ENCODE results near the gene ZNF22. TPM values are rescaled to one million over a fixed set of nuclear protein-coding genes. Genes with fewer than 3 reads are reported as not detected.

ZNF22 gene
- total and polyA plus RNA-seq, 2 of the 8 experiments (the other 6 are each of a cell fraction or from before 2014, with no cell fraction given): 18.2 to 45.2 TPM

DNA sequence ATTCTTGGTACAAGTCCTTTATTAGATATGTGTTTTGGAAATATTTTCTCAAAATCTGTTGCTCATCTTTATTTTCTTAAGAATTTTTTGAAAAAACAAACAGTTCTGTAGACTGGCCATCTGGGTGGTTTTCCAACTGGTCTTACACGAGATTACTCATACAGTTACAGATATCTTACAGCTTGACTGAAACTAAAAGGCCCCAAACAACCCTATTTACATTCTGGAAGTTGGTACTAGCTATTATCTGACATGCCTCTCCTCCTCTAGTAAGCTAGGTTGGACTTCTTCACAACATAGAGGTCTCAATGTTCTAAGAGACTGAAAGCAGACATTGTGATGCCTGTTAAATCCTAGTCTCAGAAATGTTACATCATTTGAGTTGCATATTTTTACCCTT is 52.0 kb downstream of the ZNF22 start:
- no peak overlapping the region for H2AFZ ChIP-seq (ENCODE audit: low read length)
- H3K27ac ChIP-seq (ENCODE audit: low read depth, low read length): no peak overlapping the region
- TF ChIP-seq JUN (IDR thresholded peaks at IDR 0.05; ENCODE audit: low read depth, low read length) (no peak), TEAD4 (IDR thresholded peaks at IDR 0.05; ENCODE audit: low read depth, low read length) (no peak), HDAC6 (IDR thresholded peaks at IDR 0.05; ENCODE audit: low read depth, low read length) (no peak), GTF2F1 (IDR thresholded peaks at IDR 0.05; ENCODE audit: borderline replicate concordance, low read depth, low read length) (no peak), POU5F1 (IDR thresholded peaks at IDR 0.05; ENCODE audit: low read depth, low read length) (no peak)
- TF ChIP-seq, protein P1, sequence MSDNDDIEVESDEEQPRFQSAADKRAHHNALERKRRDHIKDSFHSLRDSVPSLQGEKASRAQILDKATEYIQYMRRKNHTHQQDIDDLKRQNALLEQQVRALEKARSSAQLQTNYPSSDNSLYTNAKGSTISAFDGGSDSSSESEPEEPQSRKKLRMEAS (IDR thresholded peaks at IDR 0.05): no peak
- TF ChIP-seq, protein P2, sequence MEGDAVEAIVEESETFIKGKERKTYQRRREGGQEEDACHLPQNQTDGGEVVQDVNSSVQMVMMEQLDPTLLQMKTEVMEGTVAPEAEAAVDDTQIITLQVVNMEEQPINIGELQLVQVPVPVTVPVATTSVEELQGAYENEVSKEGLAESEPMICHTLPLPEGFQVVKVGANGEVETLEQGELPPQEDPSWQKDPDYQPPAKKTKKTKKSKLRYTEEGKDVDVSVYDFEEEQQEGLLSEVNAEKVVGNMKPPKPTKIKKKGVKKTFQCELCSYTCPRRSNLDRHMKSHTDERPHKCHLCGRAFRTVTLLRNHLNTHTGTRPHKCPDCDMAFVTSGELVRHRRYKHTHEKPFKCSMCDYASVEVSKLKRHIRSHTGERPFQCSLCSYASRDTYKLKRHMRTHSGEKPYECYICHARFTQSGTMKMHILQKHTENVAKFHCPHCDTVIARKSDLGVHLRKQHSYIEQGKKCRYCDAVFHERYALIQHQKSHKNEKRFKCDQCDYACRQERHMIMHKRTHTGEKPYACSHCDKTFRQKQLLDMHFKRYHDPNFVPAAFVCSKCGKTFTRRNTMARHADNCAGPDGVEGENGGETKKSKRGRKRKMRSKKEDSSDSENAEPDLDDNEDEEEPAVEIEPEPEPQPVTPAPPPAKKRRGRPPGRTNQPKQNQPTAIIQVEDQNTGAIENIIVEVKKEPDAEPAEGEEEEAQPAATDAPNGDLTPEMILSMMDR (IDR thresholded peaks at IDR 0.05; ENCODE audit: control extremely low read depth in 1 of 3, insufficient read depth in 1 of 3, low read depth in 1 of 3, low read length in 3 of 3): no peak

More for the DNA sequence above, 52.0 kb downstream of the ZNF22 start:
- Histone ChIP-seq H2AK5ac (ENCODE audit: low read depth, low read length) (no peak overlapping the region), H3K14ac (ENCODE audit: insufficient read length) (no peak overlapping the region), H3K9ac (replicated peaks in 1 of 4; ENCODE audit: extremely low read depth in 1 of 4, low read depth in 3 of 4, low read length in 3 of 4) (no peak overlapping the region), H2BK20ac (ENCODE audit: low read length) (no peak overlapping the region), H3K18ac (ENCODE audit: extremely low read depth, low read length) (no peak overlapping the region), H4K20me1 (replicated peaks in 1 of 2; ENCODE audit: control insufficient read depth in 1 of 2, insufficient read depth in 2 of 2, low read length in 2 of 2) (no peaks in the 10 kb centered on the region), H3K23me2 (ENCODE audit: low read depth, low read length) (no peaks in the 10 kb centered on the region), H3K79me2 (ENCODE audit: control insufficient read depth in 1 of 2, insufficient read depth in 2 of 2, low read length in 2 of 2) (no peaks in the 10 kb centered on the region), H3K27me3 (replicated peaks in 1 of 4; ENCODE audit: control insufficient read depth in 3 of 4, extremely low read depth in 1 of 4, insufficient read depth in 3 of 4, low read length in 3 of 4) (no peaks in the 10 kb centered on the region), H2BK5ac (ENCODE audit: low read depth, low read length) (no peak overlapping the region), H2BK15ac (ENCODE audit: low read length) (no peak overlapping the region), H3K4me2 (ENCODE audit: insufficient read depth in 1 of 2, low read depth in 2 of 2, low read length in 2 of 2) (no peak overlapping the region), H3K56ac (replicated peaks; ENCODE audit: insufficient read length, low read depth, low read length) (no peak overlapping the region), H3K9me3 (ENCODE audit: insufficient read depth in 2 of 2, low read depth in 1 of 2, low read length in 1 of 2) (no peaks in the 10 kb centered on the region), H3K4ac (replicated peaks; ENCODE audit: insufficient read length, low read depth, low read length) (no peak overlapping the region), H2BK12ac (ENCODE audit: low read depth, low read length) (no peak overlapping the region), H3K23ac (ENCODE audit: insufficient read length) (no peak overlapping the region), H4K91ac (replicated peaks; ENCODE audit: insufficient read length, low read length) (no peak overlapping the region), H4K8ac (ENCODE audit: extremely low read depth, insufficient read depth, low read length) (no peak overlapping the region), H3K4me1 (replicated peaks in 1 of 4; ENCODE audit: control insufficient read depth in 3 of 4, insufficient read depth in 4 of 4, low read length in 3 of 4) (no peaks in the 10 kb centered on the region), H3K36me3 (ENCODE audit: control insufficient read depth in 2 of 4, insufficient read depth in 4 of 4, low read length in 3 of 4) (no peaks in the 10 kb centered on the region), H3K79me1 (ENCODE audit: low read depth, low read length) (no peaks in the 10 kb centered on the region), H4K5ac (ENCODE audit: insufficient read length, low read depth, low read length) (no peak overlapping the region), H2BK120ac (replicated peaks; ENCODE audit: low read depth, low read length) (no peak overlapping the region), H3K4me3 (ENCODE audit: extremely low read depth in 1 of 4, insufficient read depth in 2 of 4, low read depth in 3 of 4, low read length in 4 of 4) (no peak overlapping the region)
- ChIA-PET POLR2A (ENCODE audit: partially characterized antibody) (no interaction called here), CTCF (ENCODE audit: partially characterized antibody) (no interaction called here)
- DNase-seq (ENCODE audit: low read depth in 1 of 2, low spot score in 2 of 2) (no peak), FAIRE-seq (no peak)
- WGBS, 2 experiments (ENCODE audit: extremely low coverage in 1 of 2, insufficient coverage in 1 of 2, insufficient read length in 1 of 2, insufficient replicate concordance in 2 of 2, low coverage in 1 of 2, low lambda C conversion rate in 2 of 2, missing lambda C conversion rate in 1 of 2): 80% methylated on average over 1 of the region's 1 CpG; no CpG with 5 or more reads in 1 of the 2 experiments
